Measurements from ENCODE around the gene LAMA2. TPM values are rescaled to one million over a fixed set of nuclear protein-coding genes. Genes with fewer than 3 reads are reported as not detected.

The LAMA2 gene
- total RNA-seq, 1 donor from 2014 or later, result 54.0 TPM

- peak overlapping the region; percentile 24 for H3K27ac Mint-ChIP-seq
- H3K4me1 Mint-ChIP-seq (ENCODE audit: unreplicated experiment), result peaks cover 10% of the 10 kb centered on the region
- peaks cover 4% of the 10 kb centered on the region for H3K9me3 Mint-ChIP-seq
- H3K36me3 Mint-ChIP-seq, result no peaks in the 10 kb centered on the region
- TF ChIP-seq, protein P1, sequence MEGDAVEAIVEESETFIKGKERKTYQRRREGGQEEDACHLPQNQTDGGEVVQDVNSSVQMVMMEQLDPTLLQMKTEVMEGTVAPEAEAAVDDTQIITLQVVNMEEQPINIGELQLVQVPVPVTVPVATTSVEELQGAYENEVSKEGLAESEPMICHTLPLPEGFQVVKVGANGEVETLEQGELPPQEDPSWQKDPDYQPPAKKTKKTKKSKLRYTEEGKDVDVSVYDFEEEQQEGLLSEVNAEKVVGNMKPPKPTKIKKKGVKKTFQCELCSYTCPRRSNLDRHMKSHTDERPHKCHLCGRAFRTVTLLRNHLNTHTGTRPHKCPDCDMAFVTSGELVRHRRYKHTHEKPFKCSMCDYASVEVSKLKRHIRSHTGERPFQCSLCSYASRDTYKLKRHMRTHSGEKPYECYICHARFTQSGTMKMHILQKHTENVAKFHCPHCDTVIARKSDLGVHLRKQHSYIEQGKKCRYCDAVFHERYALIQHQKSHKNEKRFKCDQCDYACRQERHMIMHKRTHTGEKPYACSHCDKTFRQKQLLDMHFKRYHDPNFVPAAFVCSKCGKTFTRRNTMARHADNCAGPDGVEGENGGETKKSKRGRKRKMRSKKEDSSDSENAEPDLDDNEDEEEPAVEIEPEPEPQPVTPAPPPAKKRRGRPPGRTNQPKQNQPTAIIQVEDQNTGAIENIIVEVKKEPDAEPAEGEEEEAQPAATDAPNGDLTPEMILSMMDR (conservative IDR thresholded peaks at IDR 0.05), result no peak
- no peak for DNase-seq (ENCODE audit: extremely low spot score, unreplicated experiment)
- H3K4me3 Mint-ChIP-seq, result peak overlapping the region; percentile 11
- H3K27me3 Mint-ChIP-seq, result no peaks in the 10 kb centered on the region
Measured at GRCh38 chr6:129446272-129447197, 563.6 kb downstream of the LAMA2 start.

DNA sequence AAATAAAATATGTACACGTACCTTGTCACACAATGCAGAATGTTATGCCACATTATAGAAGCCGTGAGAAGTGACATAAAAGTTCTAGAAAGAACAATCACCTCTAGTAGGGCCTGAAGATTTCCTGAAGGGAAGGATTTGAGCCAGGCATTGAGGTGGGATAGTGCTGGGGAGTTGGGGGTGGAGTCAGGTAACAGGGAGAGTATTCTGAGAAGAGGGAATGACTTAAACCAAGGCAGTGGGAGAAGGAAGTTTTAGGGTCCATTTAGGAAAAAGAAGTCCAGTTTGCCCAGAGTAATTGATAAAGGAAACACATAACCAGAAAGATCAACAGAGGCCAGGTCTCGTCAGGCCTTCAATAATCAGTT lies 564.2 kb downstream of the LAMA2 start:
- TF ChIP-seq, protein P1 (conservative IDR thresholded peaks at IDR 0.05), result no peak
- no peaks in the 10 kb centered on the region for H3K27me3 Mint-ChIP-seq
- DNase-seq (ENCODE audit: extremely low spot score, unreplicated experiment), result no peak
- H3K4me1 Mint-ChIP-seq (ENCODE audit: unreplicated experiment), result peaks cover 10% of the 10 kb centered on the region
- H3K27ac Mint-ChIP-seq, result peak overlapping the region; percentile 24
- no peak overlapping the region for H3K4me3 Mint-ChIP-seq
- no peaks in the 10 kb centered on the region for H3K36me3 Mint-ChIP-seq
- peaks cover 4% of the 10 kb centered on the region for H3K9me3 Mint-ChIP-seq

- H3K4me3 Mint-ChIP-seq, result no peak overlapping the region
- H3K27me3 Mint-ChIP-seq, result no peaks in the 10 kb centered on the region
- TF ChIP-seq, protein P1 (conservative IDR thresholded peaks at IDR 0.05), result no peak
- H3K36me3 Mint-ChIP-seq, result no peaks in the 10 kb centered on the region
- H3K9me3 Mint-ChIP-seq, result peaks cover 4% of the 10 kb centered on the region
- DNase-seq (ENCODE audit: extremely low spot score, unreplicated experiment), result no peak
- H3K4me1 Mint-ChIP-seq (ENCODE audit: unreplicated experiment), result peaks cover 10% of the 10 kb centered on the region
- no peak overlapping the region for H3K27ac Mint-ChIP-seq
Measured at GRCh38 chr6:129448965-129449364, 566.0 kb downstream of the LAMA2 start.

DNA sequence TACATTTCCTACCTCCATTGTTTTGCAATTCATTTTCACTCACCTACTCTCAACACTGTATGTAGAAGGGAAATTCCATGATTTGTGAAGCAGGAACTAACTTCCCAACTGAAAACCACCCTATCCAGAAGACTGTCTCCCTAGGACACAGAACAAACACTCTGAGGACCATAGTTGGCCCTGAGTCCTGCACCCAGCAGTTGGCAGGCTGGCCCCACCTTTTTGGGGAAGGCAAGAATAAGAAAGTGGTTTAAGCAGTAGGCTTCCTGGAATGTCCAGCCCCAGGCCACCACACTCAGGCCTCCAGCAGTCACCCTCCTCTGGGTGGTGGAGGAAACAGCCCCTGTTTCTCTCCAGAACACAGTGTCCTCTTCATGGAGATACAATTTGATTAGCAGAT lies 568.2 kb downstream of the LAMA2 start:
- Mint-ChIP-seq H3K4me3 (no peak overlapping the region), H3K27me3 (no peaks in the 10 kb centered on the region), H3K27ac (no peak overlapping the region), H3K9me3 (peaks cover 4% of the 10 kb centered on the region), H3K36me3 (no peaks in the 10 kb centered on the region), H3K4me1 (ENCODE audit: unreplicated experiment) (peaks cover 10% of the 10 kb centered on the region)
- DNase-seq (ENCODE audit: extremely low spot score, unreplicated experiment), result no peak
- TF ChIP-seq, protein P1 (conservative IDR thresholded peaks at IDR 0.05), result no peak

DNA sequence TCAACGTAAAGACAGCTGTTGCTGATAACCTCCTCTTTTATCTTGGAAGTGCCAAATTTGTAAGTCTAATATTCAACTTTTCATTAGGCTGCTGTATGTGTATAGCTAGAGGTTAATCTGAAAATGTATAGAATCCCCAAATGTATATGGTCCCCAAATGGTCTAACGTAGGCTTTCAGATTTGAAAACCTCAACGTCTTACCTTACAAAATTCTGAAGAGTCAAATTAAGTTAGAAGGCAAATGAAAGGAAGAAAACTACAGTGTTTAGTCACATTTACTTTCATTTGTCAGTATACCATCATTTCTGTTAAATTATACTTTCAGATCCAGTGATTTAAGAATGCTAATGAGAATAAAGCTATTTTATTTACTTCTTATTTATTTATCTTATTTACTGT lies 570.1 kb downstream of the LAMA2 start:
- TF ChIP-seq, protein P1 (conservative IDR thresholded peaks at IDR 0.05), result no peak
- Mint-ChIP-seq H3K36me3 (no peaks in the 10 kb centered on the region), H3K4me3 (no peak overlapping the region), H3K27me3 (no peaks in the 10 kb centered on the region), H3K4me1 (ENCODE audit: unreplicated experiment) (no peaks in the 10 kb centered on the region), H3K9me3 (peaks cover 4% of the 10 kb centered on the region), H3K27ac (no peak overlapping the region)
- DNase-seq (ENCODE audit: extremely low spot score, unreplicated experiment), result no peak

Data from type B pancreatic cell (in vitro differentiated cells).